ENCODE measurements around the gene LLGL1.

LLGL1 gene

DNA sequence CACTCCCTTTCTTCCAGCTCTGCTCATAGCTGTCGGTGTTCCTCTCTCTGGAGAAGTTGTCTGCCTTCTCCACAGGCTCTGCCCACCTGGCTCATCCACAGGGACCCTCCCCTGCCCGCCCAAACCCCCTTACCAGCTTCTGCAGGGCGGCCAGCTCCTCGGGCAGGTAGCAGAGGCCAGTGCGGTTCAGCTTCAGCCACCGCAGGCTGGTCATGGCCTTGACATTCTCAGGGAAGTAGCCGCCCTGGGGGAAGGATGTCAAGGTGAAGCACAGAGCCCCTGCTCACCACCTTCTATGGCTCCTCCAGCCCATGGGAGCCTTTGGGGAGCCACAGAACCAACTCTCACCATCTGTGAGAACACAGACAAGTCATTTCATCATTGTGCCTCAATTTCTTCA lies 31.3 kb downstream of the LLGL1 start:
- Histone ChIP-seq H3K27ac (peak overlapping the region; percentile 83 to 100), H3K4me3 (peak overlapping the region; percentile 100)
- TF ChIP-seq, protein P1, sequence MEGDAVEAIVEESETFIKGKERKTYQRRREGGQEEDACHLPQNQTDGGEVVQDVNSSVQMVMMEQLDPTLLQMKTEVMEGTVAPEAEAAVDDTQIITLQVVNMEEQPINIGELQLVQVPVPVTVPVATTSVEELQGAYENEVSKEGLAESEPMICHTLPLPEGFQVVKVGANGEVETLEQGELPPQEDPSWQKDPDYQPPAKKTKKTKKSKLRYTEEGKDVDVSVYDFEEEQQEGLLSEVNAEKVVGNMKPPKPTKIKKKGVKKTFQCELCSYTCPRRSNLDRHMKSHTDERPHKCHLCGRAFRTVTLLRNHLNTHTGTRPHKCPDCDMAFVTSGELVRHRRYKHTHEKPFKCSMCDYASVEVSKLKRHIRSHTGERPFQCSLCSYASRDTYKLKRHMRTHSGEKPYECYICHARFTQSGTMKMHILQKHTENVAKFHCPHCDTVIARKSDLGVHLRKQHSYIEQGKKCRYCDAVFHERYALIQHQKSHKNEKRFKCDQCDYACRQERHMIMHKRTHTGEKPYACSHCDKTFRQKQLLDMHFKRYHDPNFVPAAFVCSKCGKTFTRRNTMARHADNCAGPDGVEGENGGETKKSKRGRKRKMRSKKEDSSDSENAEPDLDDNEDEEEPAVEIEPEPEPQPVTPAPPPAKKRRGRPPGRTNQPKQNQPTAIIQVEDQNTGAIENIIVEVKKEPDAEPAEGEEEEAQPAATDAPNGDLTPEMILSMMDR (IDR thresholded peaks at IDR 0.05) = no peak
- no peak for DNase-seq (ENCODE audit: low spot score)

DNA sequence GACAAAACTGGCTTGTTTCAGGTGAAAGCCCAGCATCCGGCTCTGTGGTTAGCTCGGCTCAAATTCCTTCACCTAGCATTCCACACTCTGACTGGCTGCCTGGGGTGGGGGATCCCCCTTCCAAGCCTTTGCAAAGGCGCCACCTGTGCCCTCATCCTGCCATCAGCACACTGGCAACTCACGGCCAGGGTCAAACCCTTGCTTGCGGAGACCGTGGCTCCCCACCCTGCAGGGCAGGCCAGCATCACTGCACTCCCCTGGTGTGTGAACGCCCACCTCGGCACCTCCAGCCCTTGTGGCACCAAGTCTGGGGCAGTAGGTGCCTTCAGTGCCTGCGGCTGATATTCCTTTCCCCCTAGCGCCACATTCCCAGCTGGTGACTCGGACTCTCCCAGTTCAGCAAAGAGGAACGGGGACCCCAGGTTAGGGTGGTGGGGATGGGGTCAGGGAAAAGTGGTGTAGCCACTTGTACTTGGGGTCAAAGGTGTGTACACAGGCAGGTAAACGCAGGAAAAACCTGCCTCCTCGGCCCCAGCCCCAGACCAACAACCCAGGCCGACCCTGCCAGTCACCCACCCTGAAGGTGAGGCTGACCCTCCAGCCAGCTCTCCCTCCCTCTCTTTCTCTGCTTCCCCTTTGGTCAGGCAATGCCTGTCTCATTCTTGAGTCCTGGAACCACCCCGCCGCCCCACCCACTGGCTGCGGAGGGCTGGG lies 32.0 kb downstream of the LLGL1 start:
- DNase-seq (ENCODE audit: low spot score) = peak; percentile 85
- H3K27ac ChIP-seq = peak overlapping the region; percentile 83 to 100
- peak overlapping the region; percentile 100 for H3K4me3 ChIP-seq
- TF ChIP-seq, protein P1 (IDR thresholded peaks at IDR 0.05) = no peak

DNA sequence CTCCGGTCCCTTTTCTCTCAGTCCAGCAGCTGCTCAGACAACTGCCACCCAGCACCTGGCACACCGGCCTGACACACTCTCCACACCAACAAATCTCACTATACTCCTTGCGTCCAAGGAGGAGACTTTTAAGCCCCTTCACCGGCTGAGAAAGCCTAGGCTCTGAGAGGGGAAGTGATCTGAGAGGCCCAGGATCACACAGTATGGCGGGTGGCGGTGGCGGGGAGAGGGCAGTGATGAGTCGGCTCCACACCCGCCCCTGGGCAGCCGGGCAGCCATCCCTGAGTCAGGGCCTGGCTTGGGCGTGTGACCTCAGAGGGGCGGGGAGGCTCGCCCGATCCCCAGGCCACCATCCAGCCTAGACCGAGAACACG lies 32.5 kb downstream of the LLGL1 start:
- TF ChIP-seq, protein P1 (IDR thresholded peaks at IDR 0.05) = no peak
- peak overlapping the region; percentile 83 to 100 for H3K27ac ChIP-seq
- peak; percentile 93 for DNase-seq (ENCODE audit: low spot score)
- peak overlapping the region; percentile 100 for H3K4me3 ChIP-seq

DNA sequence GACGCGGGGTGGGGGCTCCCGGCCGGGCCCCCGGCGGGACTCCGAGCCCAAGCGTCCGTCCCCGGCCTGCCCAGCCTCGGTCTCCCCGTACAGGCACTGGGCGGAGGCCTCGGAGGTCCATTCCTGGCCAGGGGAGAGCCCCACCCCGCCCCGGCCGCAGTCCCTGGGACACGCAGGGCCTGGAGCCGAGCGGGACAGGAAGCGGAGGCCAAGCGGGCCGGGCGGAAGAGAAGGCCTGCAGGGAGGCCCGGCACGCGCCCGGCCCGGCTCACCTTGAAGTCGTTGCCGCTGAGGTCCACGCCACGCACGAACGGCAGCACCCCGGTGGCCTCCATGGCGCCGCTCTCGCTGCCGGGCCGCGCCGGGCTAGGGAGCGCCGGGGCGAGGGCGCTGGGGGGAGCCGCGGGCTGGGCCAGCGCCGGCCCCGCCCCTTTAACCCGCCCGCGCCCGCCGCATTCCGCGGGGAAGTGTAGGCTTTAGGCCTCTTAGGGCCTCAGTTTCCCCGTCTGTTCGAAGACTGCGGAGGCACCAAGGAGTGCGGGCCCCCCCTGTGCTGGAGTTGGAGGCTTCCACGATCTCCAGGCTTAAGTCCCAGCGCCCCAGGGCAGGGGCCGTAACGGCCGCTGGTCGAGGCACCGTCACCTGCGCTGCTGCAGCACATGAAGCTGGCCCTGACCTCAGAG lies 33.1 kb downstream of the LLGL1 start, which contains the start of gene FLII:
FLII (minus strand) TSS at position 383 of the 683 bp plus-strand sequence; CDS start at position 335, 48 bp downstream.
- peak within 1 kb of the TSS; percentile 83 to 100 for H3K27ac ChIP-seq
- TF ChIP-seq, protein P1 (IDR thresholded peaks at IDR 0.05) = no peak
- no peak for DNase-seq (ENCODE audit: low spot score)
- H3K4me3 ChIP-seq = peak within 1 kb of the TSS; percentile 100

DNA sequence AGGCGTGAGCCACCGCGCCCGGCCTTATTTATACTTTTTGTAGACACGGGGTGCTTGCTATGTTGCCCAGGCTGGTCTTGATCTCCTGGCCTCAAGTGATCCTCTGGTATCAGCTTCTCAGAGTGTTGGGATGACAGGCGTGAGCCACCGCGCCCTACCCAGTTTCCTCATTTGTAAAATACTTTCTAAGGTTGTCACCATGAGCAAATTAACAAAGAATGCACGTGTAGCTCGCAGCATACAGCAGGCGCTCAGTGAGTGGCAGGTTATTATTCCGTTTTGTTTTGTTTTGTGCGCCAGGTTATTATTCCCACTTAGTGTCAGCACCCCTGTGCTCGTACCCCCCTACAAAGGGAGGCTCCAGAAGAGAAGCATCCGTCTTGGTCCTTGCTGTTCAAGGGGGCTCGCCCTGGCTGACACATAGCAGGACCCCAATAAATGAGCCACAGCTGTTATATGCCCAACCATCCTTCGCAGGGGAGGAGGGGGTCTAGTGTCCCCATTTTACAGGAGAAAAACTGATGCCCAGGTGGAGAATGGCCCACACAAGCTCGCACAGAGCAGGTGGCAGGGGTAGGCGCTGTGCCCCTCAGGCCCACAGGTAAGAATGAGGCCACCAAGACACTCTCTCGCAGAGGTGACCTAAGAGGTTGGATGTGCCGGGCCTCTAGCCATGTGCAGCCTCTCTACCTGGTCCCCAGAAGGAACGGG lies 34.3 kb downstream of the LLGL1 start:
- DNase-seq (ENCODE audit: low spot score) = no peak
- Histone ChIP-seq H3K27ac (peak overlapping the region; percentile 47 to 96), H3K4me3 (peak overlapping the region; percentile 90)
- TF ChIP-seq, protein P1 (IDR thresholded peaks at IDR 0.05) = no peak

DNA sequence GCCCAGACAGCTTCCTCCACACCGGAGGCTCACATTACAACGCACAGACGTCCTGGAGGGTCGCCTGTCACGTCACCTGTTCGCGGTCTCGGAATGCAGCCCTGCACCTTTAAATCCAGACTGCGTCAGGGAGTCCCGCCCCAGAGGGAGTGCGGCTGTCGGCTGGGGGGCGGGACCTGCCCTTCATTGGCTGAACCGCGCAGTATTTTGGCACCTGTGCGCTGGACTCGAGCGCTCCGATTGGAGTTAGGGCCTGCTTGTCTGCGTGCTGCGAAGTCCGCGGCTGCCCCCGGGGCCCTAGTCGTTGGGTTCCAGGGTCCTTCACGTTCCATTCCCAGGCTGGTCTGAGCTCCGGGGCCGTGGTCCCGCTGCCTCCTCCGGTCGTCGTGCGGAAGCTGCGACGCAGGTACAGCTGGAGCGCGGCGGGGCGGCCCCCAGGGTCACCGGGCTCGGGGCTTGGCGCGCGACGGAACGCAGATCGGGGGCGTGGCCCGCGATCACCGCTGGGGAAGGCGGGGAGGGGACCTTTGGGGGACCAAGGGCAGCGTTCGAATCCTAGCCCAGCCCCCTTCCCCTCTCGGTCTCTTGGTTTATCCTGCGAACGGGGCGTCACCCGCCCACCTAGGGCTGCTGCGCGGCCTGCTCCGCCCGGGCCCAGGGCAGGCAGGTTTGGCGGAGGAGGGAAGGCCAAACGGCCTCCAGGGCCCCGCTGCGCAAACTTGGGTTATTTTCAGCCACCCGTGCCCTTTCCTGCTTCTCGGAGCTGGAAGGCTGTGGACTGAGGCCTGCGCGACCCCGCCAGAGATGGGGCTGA lies 35.1 kb downstream of the LLGL1 start, which contains the start of gene MIEF2:
MIEF2 (plus strand) TSS at position 331 of the 814 bp plus-strand sequence. CDS start 2,059 bp downstream, outside the sequence.
- DNase-seq (ENCODE audit: low spot score) = peak; percentile 96
- TF ChIP-seq, protein P1 (IDR thresholded peaks at IDR 0.05) = no peak
- Histone ChIP-seq H3K27ac (peak within 1 kb of the TSS; percentile 96 to 97), H3K4me3 (peak within 1 kb of the TSS; percentile 90)
